Mesendoderm (in vitro differentiated cells): Measurements from ENCODE around the gene TRNP1.

Source experiments
- DNase-seq: peaks from one replicate; pipeline ENCODE4 v3.0.0; 2013
- H2AK5ac ChIP-seq: 2 replicates; pipeline ENCODE4 v1.6.1; 2013; ENCODE audit warnings: low read length, inconsistent platforms
- H2BK120ac ChIP-seq: 2 replicates; pipeline ENCODE4 v1.6.1; 2013; ENCODE audit warnings: low read depth, mild to moderate bottlenecking, low read length, moderate library complexity, mixed read lengths
- H2BK15ac ChIP-seq: replicated peaks from 2 replicates; pipeline ENCODE4 v1.6.1; 2013; ENCODE audit warnings: low read depth, mild to moderate bottlenecking, moderate library complexity
- H2BK5ac ChIP-seq: 2 replicates; pipeline ENCODE4 v1.6.1; 2013; ENCODE audit warnings: low read length, inconsistent platforms
- H3K18ac ChIP-seq: 2 replicates; pipeline ENCODE4 v1.6.1; 2013; ENCODE audit warnings: mild to moderate bottlenecking, low read length, mixed read lengths
- H3K23ac ChIP-seq: one replicate; pipeline ENCODE4 v1.6.1; 2013; ENCODE audit warnings: low read length
- H3K27ac ChIP-seq: 2 replicates; pipeline ENCODE4 v1.5.1; 2013; ENCODE audit warnings: low read depth, mild to moderate bottlenecking, inconsistent platforms, low read length, moderate library complexity
- H3K27me3 ChIP-seq: 2 replicates; pipeline ENCODE4 v1.6.1; 2013; ENCODE audit warnings: low read length, control low read depth, mild to moderate bottlenecking, inconsistent platforms; ENCODE audit not compliant: insufficient read depth, poor library complexity
- H3K36me3 ChIP-seq: 2 replicates; pipeline ENCODE4 v1.6.1; 2013; ENCODE audit warnings: low read length, inconsistent platforms; ENCODE audit not compliant: control insufficient read depth, insufficient read depth
- H3K4ac ChIP-seq: one replicate; pipeline ENCODE4 v1.6.1; 2013; ENCODE audit warnings: low read depth, mild to moderate bottlenecking, low read length, moderate library complexity
- H3K4me1 ChIP-seq: 2 replicates; pipeline ENCODE4 v1.6.1; 2013; ENCODE audit warnings: low read depth, low read length, inconsistent platforms; ENCODE audit not compliant: control insufficient read depth
- H3K4me2 ChIP-seq: 2 replicates; pipeline ENCODE4 v1.6.1; 2013; ENCODE audit warnings: low read length
- H3K4me3 ChIP-seq: 2 replicates; pipeline ENCODE4 v1.5.1; 2013; ENCODE audit warnings: mild to moderate bottlenecking, low read length
- H3K56ac ChIP-seq: one replicate; pipeline ENCODE4 v1.6.1; 2013; ENCODE audit warnings: low read length
- H3K79me1 ChIP-seq: 2 replicates; pipeline ENCODE4 v1.6.1; 2013; ENCODE audit warnings: low read length, inconsistent platforms
- H3K79me2 ChIP-seq: 2 replicates; pipeline ENCODE4 v1.6.1; 2013; ENCODE audit warnings: mild to moderate bottlenecking, low read length; ENCODE audit not compliant: control insufficient read depth, insufficient read depth
- H3K9ac ChIP-seq: 2 replicates; pipeline ENCODE4 v1.6.1; 2013; ENCODE audit warnings: low read length, inconsistent platforms
- H4K5ac ChIP-seq: one replicate; pipeline ENCODE4 v1.6.1; 2013; ENCODE audit warnings: low read length
- H4K8ac ChIP-seq: one replicate; pipeline ENCODE4 v1.6.1; 2013; ENCODE audit warnings: low read depth, mild to moderate bottlenecking, control low read depth, low read length, moderate library complexity
- WGBS: extraction: QIAGEN DNeasy Blood & Tissue Kit; methylation state at CpG from one replicate; pipeline ENCODE4 v1.1.7; 2013; ENCODE audit warnings: low lambda C conversion rate, missing lambda C conversion rate; ENCODE audit not compliant: insufficient coverage; ENCODE audit errors: extremely low coverage; 5-methylcytosine and 5-hydroxymethylcytosine counted together

The TRNP1 gene

GRCh38 chr1:27016376-27016775, 22.9 kb downstream of the TRNP1 start:
- Histone ChIP-seq H4K5ac (no peak overlapping the region), H3K79me1 (no peaks in the 10 kb centered on the region), H3K27ac (no peak overlapping the region), H2BK120ac (no peak overlapping the region), H3K4me2 (no peak overlapping the region), H3K18ac (no peak overlapping the region), H2BK5ac (no peak overlapping the region), H3K4me1 (peaks cover 3% of the 10 kb centered on the region), H3K27me3 (no peaks in the 10 kb centered on the region), H2BK15ac (no peak overlapping the region), H3K9ac (no peak overlapping the region), H3K4me3 (no peak overlapping the region), H2AK5ac (no peak overlapping the region), H3K4ac (no peak overlapping the region), H3K79me2 (peaks cover 3% of the 10 kb centered on the region), H4K8ac (no peak overlapping the region), H3K36me3 (no peaks in the 10 kb centered on the region), H3K56ac (no peak overlapping the region), H3K23ac (no peak overlapping the region)
- no peak for DNase-seq
- no CpG with 5 or more reads among the region's 1 CpG for WGBS

DNA sequence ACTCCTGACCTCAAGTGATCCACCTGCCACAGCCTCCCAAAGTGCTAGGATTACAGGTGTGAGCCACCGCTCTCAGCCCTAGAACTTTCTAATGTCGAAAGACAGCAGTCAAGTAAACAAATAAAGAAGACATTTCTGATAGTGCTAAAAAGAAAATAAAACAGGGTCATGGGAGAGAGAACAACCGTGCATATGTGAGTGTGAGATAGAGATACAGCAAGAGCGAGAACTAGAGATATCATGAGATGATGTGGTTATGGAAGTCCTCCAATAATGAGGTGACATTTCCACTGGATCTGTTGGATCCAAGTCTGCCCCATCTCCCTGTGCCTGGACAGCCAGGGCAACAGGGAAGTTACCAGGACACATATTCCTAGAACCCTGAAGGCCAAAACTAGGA, 23.7 kb downstream of the TRNP1 start:
- H4K5ac ChIP-seq = no peak overlapping the region
- no peak overlapping the region for H3K9ac ChIP-seq
- no peak overlapping the region for H3K27ac ChIP-seq
- H2BK15ac ChIP-seq = no peak overlapping the region
- H3K4me2 ChIP-seq = no peak overlapping the region
- H3K27me3 ChIP-seq = no peaks in the 10 kb centered on the region
- H3K23ac ChIP-seq = no peak overlapping the region
- no peaks in the 10 kb centered on the region for H3K79me1 ChIP-seq
- no peak overlapping the region for H3K4me3 ChIP-seq
- no peak overlapping the region for H2BK5ac ChIP-seq
- no CpG with 5 or more reads among the region's 4 CpGs for WGBS
- H2BK120ac ChIP-seq = no peak overlapping the region
- H3K36me3 ChIP-seq = no peaks in the 10 kb centered on the region
- no peak overlapping the region for H3K4ac ChIP-seq
- H3K56ac ChIP-seq = no peak overlapping the region
- H4K8ac ChIP-seq = no peak overlapping the region
- H3K4me1 ChIP-seq = no peaks in the 10 kb centered on the region
- no peak for DNase-seq
- no peak overlapping the region for H3K18ac ChIP-seq
- H2AK5ac ChIP-seq = no peak overlapping the region
- peaks cover under 1% of the 10 kb centered on the region for H3K79me2 ChIP-seq

DNA sequence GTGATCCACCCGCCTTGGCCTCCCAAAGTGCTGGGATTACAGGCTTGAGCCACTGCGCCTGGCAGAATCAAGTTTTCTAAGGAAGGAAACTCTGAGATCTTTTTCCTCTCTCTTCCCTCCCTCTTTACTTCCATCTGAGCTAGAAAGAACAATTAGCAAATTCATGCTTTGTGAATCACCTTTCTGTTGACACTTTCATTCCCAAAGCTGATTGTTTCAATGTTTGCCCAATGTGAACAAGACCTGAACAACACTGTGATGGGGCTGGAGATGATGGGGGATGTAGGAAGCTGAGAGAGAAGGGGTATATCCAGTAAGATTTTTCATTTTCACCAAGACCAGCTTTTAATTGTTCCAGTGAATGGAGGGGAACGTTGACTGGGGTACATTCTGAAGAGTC, 24.8 kb downstream of the TRNP1 start:
- no peak overlapping the region for H3K23ac ChIP-seq
- DNase-seq = no peak
- H4K5ac ChIP-seq = no peak overlapping the region
- H3K4me2 ChIP-seq = no peak overlapping the region
- no peak overlapping the region for H4K8ac ChIP-seq
- no peak overlapping the region for H3K4ac ChIP-seq
- H3K9ac ChIP-seq = no peak overlapping the region
- no peak overlapping the region for H3K4me3 ChIP-seq
- H2BK15ac ChIP-seq = no peak overlapping the region
- H3K79me1 ChIP-seq = no peaks in the 10 kb centered on the region
- H3K27me3 ChIP-seq = no peaks in the 10 kb centered on the region
- no peak overlapping the region for H2BK5ac ChIP-seq
- H3K36me3 ChIP-seq = no peaks in the 10 kb centered on the region
- H3K27ac ChIP-seq = no peak overlapping the region
- H3K56ac ChIP-seq = no peak overlapping the region
- no CpG with 5 or more reads among the region's 3 CpGs for WGBS
- H2BK120ac ChIP-seq = no peak overlapping the region
- no peaks in the 10 kb centered on the region for H3K4me1 ChIP-seq
- no peak overlapping the region for H2AK5ac ChIP-seq
- H3K18ac ChIP-seq = no peak overlapping the region
- H3K79me2 ChIP-seq = no peaks in the 10 kb centered on the region

GRCh38 chr1:27021354-27022031, 28.0 kb downstream of the TRNP1 start:
- Histone ChIP-seq H3K4me2 (no peak overlapping the region), H2BK120ac (no peak overlapping the region), H3K23ac (no peak overlapping the region), H3K9ac (no peak overlapping the region), H3K4me1 (no peaks in the 10 kb centered on the region), H3K4me3 (no peak overlapping the region), H3K56ac (peak overlapping the region; percentile 3), H4K8ac (no peak overlapping the region), H3K27me3 (no peaks in the 10 kb centered on the region), H2BK15ac (no peak overlapping the region), H3K36me3 (no peaks in the 10 kb centered on the region), H2AK5ac (no peak overlapping the region), H3K79me2 (no peaks in the 10 kb centered on the region), H3K79me1 (no peaks in the 10 kb centered on the region), H3K4ac (no peak overlapping the region), H3K18ac (no peak overlapping the region), H3K27ac (no peak overlapping the region), H4K5ac (no peak overlapping the region), H2BK5ac (no peak overlapping the region)
- peak; percentile 53 for DNase-seq
- WGBS = no CpG with 5 or more reads among the region's 9 CpGs

DNA sequence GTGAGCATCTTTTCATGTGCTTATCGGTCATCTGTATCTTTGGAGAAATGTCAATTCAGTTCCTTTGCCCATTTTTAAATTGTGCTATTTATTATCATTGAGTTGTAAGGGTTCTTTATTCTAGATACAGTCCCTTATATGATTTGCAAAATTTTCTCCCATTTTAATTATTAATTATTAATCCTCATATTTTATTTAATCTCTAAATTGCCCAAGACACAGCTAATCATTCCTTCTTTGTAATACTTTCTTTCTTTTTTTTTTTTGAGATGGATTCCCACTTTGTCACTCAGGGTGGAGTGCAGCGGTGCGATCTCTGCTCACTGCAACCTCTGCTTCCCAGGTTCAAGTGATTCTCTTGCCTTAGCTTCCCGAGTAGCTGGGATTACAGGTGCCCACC, 32.2 kb downstream of the TRNP1 start:
- H3K79me1 ChIP-seq = no peaks in the 10 kb centered on the region
- no peak overlapping the region for H2BK5ac ChIP-seq
- H3K79me2 ChIP-seq = no peaks in the 10 kb centered on the region
- DNase-seq = no peak
- no peak overlapping the region for H3K27ac ChIP-seq
- no peak overlapping the region for H2BK120ac ChIP-seq
- no peak overlapping the region for H2AK5ac ChIP-seq
- H3K4me2 ChIP-seq = no peak overlapping the region
- no peak overlapping the region for H4K5ac ChIP-seq
- no peak overlapping the region for H3K56ac ChIP-seq
- no peak overlapping the region for H2BK15ac ChIP-seq
- peaks cover 7% of the 10 kb centered on the region for H3K4me1 ChIP-seq
- H3K4ac ChIP-seq = no peak overlapping the region
- no peak overlapping the region for H3K4me3 ChIP-seq
- H3K27me3 ChIP-seq = no peaks in the 10 kb centered on the region
- no peak overlapping the region for H4K8ac ChIP-seq
- H3K23ac ChIP-seq = no peak overlapping the region
- no CpG with 5 or more reads among the region's 4 CpGs for WGBS
- H3K9ac ChIP-seq = no peak overlapping the region
- no peaks in the 10 kb centered on the region for H3K36me3 ChIP-seq
- no peak overlapping the region for H3K18ac ChIP-seq
